ENCODE results near the gene GRIP1.

The GRIP1 gene

DNA sequence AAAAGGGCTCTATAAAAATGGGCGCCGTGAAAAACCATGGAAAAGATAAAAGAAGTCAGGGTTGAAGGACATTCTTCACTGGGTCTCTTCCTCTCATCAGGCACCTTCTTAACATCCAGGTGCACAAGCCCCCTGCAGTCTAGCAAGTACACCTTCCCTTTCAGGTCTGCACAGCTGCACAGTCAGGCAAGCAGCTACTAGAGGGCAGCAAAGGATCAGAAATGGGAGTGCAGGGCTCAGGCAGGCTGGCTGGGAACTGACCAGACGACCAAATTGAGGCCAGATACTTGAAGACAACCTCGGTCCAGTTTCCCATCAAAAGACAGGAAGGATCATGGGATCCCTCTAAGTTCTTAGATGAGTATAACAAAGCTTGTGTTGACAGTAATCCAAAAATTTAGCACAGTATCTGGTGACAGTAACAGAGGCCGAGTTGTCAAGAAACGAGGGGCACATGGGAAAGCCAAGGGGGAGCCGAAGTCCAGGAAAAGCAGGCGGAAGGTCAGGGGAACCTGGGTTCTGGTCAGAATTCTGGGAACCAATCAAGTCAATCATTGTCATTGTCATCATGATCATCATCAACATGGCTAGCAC lies 10.1 kb upstream of the GRIP1 start:
- peak; percentile 47 for DNase-seq

- no peak for DNase-seq
These were observed 5.3 kb upstream of the GRIP1 start for GRCh38 chr12:66684222-66684621.

DNA sequence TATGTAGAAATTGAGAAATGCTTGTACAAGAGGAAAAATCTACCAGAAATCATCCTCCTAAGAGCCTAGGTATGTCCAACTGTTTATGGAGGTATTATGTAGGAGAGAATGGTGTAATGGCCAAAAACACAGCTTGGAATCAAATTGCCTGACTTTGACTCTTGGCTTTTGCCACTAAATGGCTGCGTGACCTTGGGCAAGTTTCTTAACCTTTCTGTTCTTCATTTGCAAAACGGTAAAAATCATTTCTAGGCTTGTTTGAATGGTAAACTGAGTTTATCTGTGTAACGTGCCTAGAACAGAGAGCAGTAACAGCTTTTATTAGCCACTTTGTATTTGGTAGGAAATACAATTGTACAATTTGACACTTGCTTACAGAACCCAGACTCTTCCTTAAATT lies 4.9 kb upstream of the GRIP1 start:
- DNase-seq = no peak

DNA sequence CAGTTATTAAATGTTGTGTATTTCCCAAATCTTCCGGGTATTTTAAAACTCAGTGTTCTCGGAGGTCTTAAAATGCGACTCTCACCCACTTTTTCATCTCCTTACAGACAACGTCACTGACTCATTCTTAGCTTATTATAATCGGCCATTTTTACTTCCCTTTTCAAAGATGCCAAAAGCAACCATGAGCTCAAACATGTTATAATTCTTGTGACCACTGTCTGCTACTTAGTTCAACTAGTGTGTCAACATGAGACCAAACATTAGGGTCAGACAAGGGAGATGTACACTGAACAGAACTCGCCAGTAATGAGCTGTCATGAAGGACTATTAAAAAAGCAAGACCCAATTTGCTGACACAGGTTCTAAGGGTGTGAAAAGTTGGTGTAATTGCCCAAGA lies 4.2 kb upstream of the GRIP1 start:
- DNase-seq = no peak

DNA sequence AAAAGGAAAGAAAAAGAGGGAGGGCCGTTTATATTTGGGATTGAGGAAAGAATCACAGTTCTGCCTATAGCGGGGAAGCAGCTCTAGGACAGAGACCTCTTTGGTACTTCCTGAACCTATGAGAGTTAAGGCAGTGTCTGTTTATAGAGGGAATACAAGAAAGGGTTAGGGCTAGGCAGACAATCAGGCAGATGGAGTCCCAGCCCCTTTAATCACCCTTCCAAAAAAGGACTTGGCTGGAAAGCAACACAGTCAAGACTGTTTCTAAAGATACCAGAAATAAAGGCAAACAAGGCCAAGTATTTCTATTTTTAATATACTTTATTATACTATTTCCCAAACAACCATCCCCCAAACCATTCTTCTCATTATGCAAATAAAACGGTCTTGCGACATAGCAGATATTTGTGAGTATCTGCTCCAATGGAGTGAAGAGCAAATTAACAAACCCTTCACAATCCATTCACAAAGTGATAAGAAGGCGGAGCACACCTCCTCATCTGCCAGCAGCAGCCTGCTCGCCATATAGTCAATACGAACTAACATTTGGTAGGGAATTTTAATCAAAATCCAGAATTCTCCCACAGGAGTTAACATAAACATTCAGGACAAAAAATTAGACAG lies 697 bp upstream of the GRIP1 start:
- no peak for DNase-seq

DNA sequence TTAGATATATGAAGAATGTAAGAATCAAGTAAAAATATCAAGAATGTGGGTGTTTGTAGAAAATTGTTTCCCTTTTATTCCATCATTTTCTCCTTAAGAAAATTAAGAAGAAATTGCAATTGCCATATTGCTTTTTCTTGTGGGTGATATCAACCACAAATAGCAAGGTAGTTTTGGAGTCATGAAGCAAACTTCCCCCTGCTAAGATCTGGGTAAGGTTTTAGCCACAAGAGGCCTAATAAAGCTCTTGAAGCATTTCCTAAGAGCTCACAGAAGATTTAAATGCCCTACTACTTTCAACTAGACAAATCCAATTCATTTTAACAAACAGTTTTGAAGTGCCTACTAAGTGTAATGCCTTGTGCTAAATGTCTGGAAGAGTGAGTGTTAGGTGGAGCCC lies 2.6 kb downstream of the GRIP1 start:
- no peak for DNase-seq

- no peak for DNase-seq
These were observed 4.3 kb downstream of the GRIP1 start for GRCh38 chr12:66674495-66675122.

DNA sequence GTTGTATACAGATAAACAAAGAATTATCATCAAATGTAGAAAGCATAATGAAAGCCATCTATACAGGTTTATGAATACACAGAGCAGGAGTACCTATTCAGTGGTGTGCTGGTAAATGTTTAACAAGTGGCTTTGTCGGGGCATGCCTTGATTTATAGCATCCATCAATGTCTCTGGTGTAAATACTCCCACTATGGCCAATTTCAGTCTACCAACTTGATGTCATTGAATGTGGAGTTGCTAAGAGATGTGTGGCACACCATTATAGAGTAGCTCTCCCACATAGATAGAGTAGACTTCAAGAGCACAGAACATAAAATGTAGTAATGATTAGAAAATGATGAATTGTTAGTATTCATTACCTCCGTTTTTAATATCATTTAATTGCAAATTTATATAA lies 9.3 kb downstream of the GRIP1 start:
- DNase-seq = no peak

GRCh38 chr12:66668311-66668710 lies 10.6 kb downstream of the GRIP1 start:
- DNase-seq = no peak

DNA sequence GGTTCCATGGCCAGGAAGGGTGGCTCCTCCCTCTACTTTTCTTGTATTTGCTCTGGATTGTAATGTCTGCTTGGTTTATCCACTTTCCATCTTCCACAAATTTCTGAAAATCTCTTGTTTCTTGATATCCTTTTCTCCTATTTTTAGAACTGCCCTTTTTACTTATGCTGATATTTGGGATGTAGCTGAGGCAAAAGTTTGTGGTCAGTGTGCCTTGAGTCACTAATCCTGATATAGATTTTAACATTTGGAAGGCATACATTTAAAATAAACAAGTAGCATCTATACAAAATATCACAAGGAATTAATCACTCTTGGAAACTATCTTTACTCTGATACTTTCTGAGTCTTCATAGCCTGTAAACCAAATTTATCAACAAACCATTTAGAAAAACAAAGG lies 11.0 kb downstream of the GRIP1 start:
- no peak for DNase-seq

DNA sequence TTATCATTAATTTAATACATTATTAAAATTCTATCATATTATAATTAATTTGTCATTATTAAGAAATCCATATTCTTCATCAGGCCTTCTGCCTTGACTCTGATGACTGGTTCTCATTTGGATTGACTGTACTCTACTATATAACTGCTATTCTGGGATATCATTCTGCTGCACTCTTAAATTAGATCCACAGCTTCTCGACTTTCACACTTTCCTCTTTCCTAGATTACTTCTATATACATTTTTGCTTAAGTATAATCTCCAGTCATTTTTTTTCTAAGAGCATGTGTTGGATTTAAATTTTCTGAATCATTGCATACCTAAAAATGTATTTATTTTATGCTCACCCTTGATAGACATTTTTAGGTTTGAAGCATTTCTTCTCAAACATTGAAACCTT lies 12.4 kb downstream of the GRIP1 start:
- no peak for DNase-seq

DNA sequence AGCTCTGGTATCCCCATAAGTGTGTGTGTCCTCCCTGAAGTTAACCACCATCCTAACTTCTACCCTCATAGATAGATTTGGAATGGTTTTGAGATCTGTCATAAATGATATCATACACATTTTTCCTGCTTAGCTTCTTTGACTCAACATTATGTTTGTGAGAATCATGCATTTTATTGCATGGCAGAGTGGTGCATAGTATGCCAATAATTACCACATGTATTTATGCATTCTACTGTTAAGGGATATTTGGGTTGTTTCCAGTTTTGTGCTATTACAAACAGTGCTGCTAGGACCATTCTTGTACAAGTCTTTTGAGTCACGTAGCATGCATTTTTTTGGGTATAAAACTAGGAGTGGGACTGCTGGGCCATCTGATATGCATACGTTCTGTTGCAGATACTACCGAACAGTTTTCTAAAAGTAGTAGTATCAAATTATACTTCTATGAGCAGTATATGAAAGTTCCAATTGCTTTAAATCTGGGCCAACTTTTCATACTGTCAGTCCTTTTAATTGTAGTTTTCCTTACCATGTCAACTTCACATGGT lies 13.4 kb downstream of the GRIP1 start:
- no peak for DNase-seq

DNA sequence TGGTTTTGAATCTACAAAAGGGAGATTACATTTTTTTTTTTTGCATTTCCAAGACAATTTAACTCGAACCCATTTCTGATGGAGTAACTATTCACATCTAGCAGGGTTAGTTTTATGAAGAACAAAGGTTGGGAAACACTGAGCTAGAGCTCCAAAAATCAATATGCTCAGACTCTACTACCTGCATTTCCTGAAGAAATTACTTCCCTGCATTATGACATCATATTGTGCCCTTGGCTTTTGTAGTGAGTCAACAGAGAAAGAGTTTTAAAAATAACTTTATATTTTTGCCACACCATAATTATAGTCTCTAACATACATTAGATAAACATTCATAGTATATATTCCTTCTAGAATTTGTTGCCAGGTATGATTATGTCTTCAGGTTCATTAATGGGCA lies 14.8 kb downstream of the GRIP1 start:
- no peak for DNase-seq

DNA sequence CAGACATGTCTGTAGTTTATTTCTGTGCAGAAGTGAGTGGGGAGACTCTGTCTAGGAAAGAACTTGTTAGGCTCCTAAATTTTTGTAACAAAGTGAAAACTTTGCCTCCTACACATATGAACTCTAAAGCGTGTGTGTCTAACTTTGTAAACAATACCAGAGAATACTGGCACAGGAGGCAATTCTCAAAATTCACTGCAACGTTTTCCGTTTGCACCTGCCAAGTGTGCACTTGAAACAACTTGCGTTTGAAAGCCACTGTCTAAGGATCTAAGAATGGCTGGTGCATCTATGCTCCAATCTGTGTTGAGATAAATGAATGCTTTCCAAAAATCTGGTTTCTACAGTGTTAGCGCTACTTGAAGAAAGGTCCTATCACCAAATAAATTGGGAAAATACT lies 15.3 kb downstream of the GRIP1 start:
- no peak for DNase-seq

GRCh38 chr12:66662729-66663128 lies 16.1 kb downstream of the GRIP1 start:
- no peak for DNase-seq

- no peak for DNase-seq
These were observed 16.7 kb downstream of the GRIP1 start for GRCh38 chr12:66662179-66662578.

DNA sequence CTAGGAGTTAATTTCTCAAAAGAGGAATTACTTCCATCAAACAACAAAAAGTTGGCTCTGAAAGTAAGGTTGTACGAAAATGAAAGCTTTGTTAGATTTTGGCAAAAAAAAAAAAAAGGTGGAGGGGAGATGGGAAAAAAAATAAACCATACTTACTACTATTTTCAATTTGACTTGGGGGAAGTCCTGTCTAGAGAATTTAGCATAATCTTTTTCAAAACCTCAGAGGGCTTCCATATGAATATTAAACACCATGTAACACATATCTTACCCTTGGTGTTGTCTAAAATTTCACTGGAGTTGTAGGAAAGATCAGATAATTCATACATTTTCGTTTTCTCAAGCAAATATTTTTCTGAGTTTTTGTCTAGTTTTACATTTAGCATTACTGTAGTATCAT lies 17.5 kb downstream of the GRIP1 start:
- DNase-seq = no peak

- no peak for DNase-seq
These were observed 25.1 kb downstream of the GRIP1 start for GRCh38 chr12:66653796-66654195.

DNA sequence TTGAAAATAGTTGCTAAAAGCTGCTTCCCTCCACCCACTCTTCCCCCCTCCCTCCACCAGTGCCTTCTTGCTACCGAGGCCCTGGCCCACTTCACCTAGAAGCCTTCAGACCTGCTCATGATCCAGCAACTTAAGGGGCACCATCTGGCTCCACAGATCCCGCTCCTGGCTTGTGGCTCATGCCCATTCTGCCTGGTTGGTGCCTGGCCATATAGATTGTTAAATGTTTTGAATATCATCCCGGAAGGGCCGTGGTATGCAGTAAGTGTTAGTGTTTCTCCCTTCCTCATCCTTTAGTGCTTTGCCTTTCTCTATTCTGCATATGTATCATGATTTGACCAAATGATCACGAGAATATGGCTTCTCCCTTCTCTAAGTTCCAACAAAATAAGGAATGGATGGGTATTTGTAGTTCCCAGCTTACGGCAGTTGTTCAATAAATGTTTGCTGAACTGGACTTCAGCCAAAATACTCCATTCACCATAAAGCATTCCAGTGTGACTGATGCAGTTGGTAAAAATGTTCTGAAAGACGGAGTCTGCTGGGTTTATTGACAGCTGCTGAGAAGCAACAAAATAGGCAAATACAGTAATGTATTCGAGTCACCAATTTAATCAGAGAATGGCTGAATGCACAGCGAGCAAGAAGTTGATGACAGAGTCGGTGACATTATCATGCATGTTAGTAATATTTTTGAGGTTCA lies 30.7 kb downstream of the GRIP1 start:
- DNase-seq = no peak

- DNase-seq = no peak
These were observed 31.7 kb downstream of the GRIP1 start for GRCh38 chr12:66647034-66647691.

DNA sequence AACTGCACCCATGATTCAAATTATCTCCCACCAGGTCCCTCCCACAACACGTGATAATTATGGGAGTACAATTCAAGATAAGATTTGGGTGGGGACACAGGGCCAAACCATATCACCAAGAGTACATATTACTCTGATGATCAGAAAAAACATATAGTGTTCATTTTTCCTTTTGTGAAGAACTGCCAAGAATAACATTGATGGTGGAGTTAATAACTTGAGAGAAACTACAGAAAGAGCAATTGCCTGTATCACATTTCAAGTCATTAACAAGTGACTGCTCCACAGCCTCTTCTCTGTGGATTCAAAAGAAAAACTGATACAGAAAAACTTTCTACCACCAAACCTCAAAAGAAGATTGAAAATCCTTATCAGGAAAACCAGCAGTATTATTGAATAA lies 34.7 kb downstream of the GRIP1 start:
- no peak for DNase-seq

- DNase-seq = no peak
These were observed 38.0 kb downstream of the GRIP1 start for GRCh38 chr12:66640691-66641460.
